Hematopoietic multipotent progenitor cell treated with erythropoietin and hydrocortisone succinate and interleukin-3 and kit ligand, for 6 days (in vitro differentiated cells): ENCODE results near the gene ZCCHC17.
"Not testable (repeated sequence)": the region's sequence is repeated elsewhere in the genome, so short reads cannot be mapped to it uniquely, and the experiment has no call there.

Experiments
- DNase-seq: peaks from one replicate; pipeline ENCODE4 v3.0.0-alpha.2; 2015

The ZCCHC17 gene, protein sequence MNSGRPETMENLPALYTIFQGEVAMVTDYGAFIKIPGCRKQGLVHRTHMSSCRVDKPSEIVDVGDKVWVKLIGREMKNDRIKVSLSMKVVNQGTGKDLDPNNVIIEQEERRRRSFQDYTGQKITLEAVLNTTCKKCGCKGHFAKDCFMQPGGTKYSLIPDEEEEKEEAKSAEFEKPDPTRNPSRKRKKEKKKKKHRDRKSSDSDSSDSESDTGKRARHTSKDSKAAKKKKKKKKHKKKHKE

GRCh38 chr1:31296486-31297276, at the start of gene ZCCHC17, which contains the start of gene SNRNP40:
Gene ZCCHC17 (plus strand): TSS chr1:31297032. CDS start chr1:31310099, 13,067 bp downstream.
Gene SNRNP40 (minus strand): TSS chr1:31296788. CDS start chr1:31296751, 37 bp downstream.
- peak; percentile 100 for DNase-seq

GRCh38 chr1:31248276-31248675, 48.6 kb upstream of the ZCCHC17 start:
- DNase-seq: no peak

- DNase-seq: no peak
These were observed 47.0 kb upstream of the ZCCHC17 start for GRCh38 chr1:31249854-31250253.

GRCh38 chr1:31257213-31257612, 39.6 kb upstream of the ZCCHC17 start:
- no peak for DNase-seq

DNA sequence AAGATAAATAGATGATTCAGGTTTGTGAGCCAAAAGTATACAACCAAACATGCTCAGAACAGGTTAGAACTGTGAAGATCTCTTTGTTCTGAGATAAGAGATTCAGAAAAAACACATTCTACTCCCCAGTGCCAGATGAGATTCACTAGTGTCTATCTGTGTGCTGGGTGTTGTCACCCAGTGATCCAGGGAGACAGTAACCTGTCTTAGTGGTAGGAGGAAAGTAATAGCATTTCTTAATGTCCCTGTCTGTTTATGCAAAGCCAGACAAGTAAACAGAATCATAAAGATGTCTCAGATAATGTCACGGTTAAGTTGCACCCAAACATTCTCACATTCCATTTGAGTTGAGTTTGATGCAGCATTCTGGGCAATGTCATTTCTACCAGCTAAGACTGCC, 38.3 kb upstream of the ZCCHC17 start:
- DNase-seq: no peak

- no peak for DNase-seq
These were observed 37.1 kb upstream of the ZCCHC17 start for GRCh38 chr1:31259746-31260145.

GRCh38 chr1:31261916-31262315, 34.9 kb upstream of the ZCCHC17 start:
- no peak for DNase-seq

- DNase-seq: not testable (repeated sequence)
These were observed 34.4 kb upstream of the ZCCHC17 start for GRCh38 chr1:31262393-31262792.

- no peak for DNase-seq
These were observed 33.4 kb upstream of the ZCCHC17 start for GRCh38 chr1:31263408-31263807.

DNA sequence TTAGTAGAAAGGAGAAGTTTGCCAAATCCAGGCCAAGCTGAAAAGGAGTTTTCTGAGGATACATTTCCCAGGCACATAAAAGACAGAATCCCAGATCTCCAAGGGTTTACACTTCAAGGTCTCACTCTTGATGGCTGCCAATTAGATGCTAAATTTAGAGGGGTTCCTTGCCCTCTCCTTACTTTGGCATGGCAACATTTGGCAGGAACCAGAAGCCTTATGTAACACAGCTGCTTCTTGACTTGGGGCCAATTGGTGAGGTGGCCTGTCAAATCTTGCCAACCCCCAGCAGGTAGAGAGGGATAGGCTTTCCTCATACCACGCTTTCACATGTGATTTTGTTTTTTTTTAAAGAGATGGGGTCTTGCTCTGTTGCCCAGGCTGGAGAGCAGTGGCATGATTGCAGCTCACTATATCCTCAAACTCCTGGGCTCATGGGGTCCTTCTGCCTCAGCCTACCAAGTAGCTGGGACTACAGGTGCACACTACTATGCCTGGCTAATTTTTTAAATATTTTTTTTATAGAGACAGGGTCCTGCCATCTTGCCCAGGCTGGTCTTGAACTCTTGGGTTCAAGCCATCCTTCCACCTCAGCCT, 31.9 kb upstream of the ZCCHC17 start:
- no peak for DNase-seq

GRCh38 chr1:31266547-31266946, 30.3 kb upstream of the ZCCHC17 start:
- no peak for DNase-seq

- no peak for DNase-seq
These were observed 24.5 kb upstream of the ZCCHC17 start for GRCh38 chr1:31272369-31272768.

- DNase-seq: no peak
These were observed 23.2 kb upstream of the ZCCHC17 start for GRCh38 chr1:31273619-31274018.

DNA sequence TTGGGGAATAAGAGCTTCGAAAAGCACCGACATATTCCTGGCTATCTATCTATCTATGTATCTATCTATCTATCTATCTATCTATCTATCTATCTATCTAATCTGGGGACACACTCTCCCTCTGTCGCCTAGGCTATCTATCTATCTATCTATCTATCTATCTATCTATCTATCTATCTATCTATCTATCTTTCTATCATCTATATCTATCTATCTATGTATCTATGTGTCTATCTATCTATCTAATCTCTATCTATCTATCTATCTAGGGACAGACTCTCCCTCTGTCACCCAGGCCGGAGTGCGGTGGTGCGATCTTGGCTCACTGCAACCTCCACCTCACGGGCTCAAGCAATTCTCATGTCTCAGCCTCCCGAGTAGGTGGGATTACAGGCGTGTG, 14.4 kb upstream of the ZCCHC17 start:
- DNase-seq: not testable (repeated sequence)

GRCh38 chr1:31287791-31288190, 9.0 kb upstream of the ZCCHC17 start:
- not testable (repeated sequence) for DNase-seq

DNA sequence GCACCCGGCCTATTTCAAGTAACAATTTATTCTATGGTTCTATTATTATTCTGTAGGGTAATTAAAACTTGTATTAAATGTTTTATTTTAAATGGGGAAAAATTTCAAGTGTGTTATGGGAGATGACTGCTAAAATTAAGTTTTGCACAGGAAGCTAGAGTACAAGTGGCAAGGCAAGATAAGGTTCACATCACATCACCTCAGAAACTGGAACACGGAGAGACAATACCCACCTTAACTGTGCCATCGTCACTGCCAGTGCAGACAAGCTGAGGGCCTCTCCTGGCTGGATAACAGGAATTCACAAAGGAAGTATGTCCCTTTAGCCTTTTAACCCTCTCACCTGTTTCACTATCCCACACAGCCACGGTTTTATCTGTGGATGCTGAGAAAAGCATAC, 7.8 kb upstream of the ZCCHC17 start:
- peak; percentile 47 for DNase-seq

DNA sequence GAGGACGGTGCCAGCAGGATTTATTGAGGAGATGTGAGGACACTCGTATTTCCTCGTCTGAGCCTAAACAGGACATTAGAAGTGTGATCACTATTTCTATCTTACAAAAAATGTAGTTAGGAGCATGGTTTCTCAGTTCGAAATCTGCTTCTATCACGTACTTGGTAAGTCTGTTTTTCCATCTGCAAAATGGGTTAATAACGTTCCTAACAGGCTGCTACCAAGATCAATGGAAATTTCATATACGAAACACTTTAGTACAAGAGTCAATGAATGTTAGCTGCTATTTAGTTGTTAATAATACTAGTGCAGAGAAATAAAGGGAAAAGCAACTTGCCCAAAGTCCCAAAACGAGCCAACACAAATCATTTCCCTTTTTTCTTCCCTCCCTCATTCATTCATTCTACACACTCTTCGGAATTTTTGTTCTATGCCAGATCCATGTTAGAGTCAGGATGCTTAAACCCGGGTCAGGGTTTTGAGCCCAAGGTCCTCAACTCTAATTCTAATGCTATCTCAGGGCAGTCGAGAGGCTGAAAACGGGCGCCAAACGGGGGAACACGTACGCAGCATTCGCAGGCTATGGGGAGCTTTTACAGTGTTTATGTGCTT, 852 bp upstream of the ZCCHC17 start:
- peak; percentile 16 for DNase-seq

DNA sequence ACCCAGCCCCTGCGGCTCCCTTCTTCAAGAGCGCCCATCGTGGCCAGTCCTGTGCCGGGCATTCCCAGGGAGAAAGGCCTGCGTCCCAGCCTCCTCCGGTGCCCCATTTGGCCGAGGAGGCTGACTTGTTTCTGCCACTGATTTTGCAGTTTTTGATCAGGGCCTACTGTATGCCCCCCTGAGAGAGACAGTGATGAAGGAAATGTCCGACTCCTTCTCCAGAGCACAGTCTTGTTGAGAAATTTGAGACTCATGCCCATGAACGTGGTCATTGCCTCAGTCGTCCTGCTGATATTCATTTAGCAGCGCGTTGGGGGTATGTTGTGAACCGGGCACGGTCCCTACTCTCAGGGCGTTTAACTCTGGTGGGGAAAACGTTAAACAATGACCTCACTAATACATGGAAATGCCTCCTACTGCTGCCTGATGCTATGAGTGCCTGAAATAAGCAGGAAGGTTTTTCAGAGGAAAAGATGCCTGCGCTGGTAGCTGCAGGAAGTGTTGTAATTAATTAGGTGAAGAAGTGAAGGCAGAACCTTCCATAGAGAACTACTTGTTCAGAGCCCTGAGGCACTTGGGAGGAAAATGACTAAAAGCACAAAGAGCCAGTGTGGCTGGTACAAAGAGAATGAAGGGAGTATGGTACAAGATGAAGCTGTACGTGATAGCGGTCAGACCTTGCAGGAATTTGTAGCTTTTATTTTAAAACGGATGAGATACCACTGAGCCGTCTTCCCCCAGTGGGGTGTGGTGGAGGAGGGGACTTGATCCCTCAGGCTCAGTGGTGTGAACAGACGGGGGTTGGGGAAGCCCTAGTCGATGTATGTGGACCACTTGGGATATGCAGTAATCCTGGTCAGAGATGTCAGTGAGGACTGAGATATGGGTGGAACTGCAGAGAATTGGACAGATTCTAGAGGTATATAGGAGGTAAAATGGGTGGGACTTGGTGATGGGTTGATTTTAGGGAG, 730 bp downstream of the ZCCHC17 start:
- DNase-seq: peak; percentile 36

- no peak for DNase-seq
These were observed 2.5 kb downstream of the ZCCHC17 start for GRCh38 chr1:31299365-31299764.

GRCh38 chr1:31300193-31300592, 3.4 kb downstream of the ZCCHC17 start:
- DNase-seq: peak; percentile 17

DNA sequence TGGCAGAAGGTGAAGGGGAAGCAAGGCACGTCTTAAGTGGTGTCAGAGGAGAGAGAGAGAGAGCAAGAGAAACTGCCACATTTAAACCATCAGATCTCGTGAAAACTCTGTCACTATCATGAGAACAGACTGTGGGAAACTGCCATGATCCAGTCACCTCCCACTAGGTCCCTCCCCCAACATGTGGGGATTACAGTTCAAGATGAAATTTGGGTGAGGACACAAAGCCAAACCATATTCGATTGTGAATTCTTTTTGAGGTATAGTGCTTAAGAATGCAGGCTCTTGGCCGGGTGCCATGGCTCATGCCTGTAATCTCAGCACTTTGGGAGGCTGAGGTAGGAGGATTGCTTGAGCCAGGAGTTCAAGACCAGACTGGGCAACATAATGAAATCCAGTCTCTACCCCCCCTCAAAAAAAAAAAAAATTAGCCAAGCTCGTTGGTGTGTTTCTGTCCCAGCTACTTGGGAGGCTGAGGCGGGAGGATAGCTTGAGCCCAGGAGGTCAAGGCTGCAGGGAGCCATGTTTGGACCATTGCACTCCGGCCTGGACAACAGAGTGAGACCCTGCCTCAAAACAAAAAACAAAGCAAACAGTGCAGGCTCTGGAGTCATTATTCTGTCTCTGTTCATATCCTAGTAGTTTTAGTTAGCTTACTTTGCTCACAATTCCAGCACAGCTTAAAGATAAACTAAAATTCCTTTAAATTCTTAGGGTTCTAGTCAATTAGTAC, 6.0 kb downstream of the ZCCHC17 start:
- DNase-seq: peak; percentile 12
